ENCODE data around the gene SLC25A25.

DNA sequence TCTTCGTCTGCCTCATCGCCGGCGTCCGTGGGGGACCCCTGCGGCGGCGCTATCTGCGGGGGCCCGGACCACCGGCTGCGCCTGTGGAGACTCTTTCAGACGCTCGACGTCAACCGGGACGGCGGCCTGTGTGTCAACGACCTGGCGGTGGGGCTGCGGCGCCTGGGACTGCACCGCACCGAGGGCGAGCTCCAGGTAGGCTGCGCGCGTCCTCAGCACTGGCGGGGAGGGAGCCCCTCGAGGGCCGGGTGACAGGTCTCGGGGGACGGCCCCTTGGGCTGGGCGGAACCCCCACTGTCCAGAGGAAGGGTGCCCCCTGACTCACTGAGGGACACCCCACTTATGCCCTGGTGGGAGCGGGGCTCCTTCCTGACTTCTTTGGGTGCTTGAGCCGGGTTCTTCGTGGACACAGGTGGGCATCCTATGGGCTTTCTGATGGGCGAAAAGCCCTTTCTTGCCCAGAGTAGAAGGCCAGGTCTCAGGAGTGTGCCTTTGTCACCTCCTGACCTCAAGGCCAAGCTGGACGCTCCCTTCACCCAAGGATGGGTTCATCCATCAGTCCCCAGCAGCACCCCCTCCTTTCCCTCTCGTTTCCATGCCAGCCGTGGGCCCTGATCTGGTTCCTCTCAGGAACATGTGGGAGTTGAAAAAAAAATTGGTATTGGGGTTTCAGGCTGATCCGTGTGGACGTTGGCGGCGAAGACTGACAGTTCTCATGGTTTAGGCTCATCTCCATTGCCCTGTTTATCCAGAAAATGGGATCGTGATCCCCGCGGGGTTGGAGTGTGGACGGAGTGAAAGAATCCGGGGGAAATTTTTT lies 564 bp downstream of the SLC25A25 start:
- TF ChIP-seq POLR2AphosphoS5 (IDR thresholded peaks at IDR 0.05; ENCODE audit: low read depth, low read length) = no peak
- TF ChIP-seq TAF1 (IDR thresholded peaks at IDR 0.05; ENCODE audit: low read depth, low read length) = no peak
- no peak for TF ChIP-seq POLR2A (IDR thresholded peaks at IDR 0.05; ENCODE audit: low read depth, low read length)
- TF ChIP-seq PAX5 (IDR thresholded peaks at IDR 0.05; ENCODE audit: insufficient read depth, low read length, severe bottlenecking) = no peak
- TF ChIP-seq SPI1 (IDR thresholded peaks at IDR 0.05; ENCODE audit: low read depth, low read length) = no peak
- TF ChIP-seq POU2F2 (IDR thresholded peaks at IDR 0.05; ENCODE audit: low read depth, low read length) = no peak

Data from GM12891 (cell line).